ENCODE data around the gene DSE. TPM values are rescaled to one million over a fixed set of nuclear protein-coding genes. Genes with fewer than 3 reads are reported as not detected.
A peak's percentile ranks its signal among the peaks of the same experiment; 100 is the strongest.

Gene DSE
- total RNA-seq, 1 donor from 2014 or later = 80.5 TPM

GRCh38 chr6:116405652-116406356 is 35.1 kb downstream of the DSE start:
- peaks cover 15% of the 10 kb centered on the region for H3K36me3 Mint-ChIP-seq
- peak overlapping the region; percentile 73 for H3K27ac Mint-ChIP-seq
- peaks cover 55% of the 10 kb centered on the region for H3K4me1 Mint-ChIP-seq (ENCODE audit: unreplicated experiment)
- no peaks in the 10 kb centered on the region for H3K27me3 Mint-ChIP-seq
- TF ChIP-seq, protein P1, sequence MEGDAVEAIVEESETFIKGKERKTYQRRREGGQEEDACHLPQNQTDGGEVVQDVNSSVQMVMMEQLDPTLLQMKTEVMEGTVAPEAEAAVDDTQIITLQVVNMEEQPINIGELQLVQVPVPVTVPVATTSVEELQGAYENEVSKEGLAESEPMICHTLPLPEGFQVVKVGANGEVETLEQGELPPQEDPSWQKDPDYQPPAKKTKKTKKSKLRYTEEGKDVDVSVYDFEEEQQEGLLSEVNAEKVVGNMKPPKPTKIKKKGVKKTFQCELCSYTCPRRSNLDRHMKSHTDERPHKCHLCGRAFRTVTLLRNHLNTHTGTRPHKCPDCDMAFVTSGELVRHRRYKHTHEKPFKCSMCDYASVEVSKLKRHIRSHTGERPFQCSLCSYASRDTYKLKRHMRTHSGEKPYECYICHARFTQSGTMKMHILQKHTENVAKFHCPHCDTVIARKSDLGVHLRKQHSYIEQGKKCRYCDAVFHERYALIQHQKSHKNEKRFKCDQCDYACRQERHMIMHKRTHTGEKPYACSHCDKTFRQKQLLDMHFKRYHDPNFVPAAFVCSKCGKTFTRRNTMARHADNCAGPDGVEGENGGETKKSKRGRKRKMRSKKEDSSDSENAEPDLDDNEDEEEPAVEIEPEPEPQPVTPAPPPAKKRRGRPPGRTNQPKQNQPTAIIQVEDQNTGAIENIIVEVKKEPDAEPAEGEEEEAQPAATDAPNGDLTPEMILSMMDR (conservative IDR thresholded peaks at IDR 0.05) = no peak
- H3K4me3 Mint-ChIP-seq = peak overlapping the region; percentile 61
- H3K9me3 Mint-ChIP-seq = no peaks in the 10 kb centered on the region
- no peak for DNase-seq (ENCODE audit: extremely low spot score, unreplicated experiment)

GRCh38 chr6:116406678-116407345 is 36.1 kb downstream of the DSE start:
- Mint-ChIP-seq H3K27ac (peak overlapping the region; percentile 2), H3K4me3 (peak overlapping the region; percentile 0), H3K9me3 (no peaks in the 10 kb centered on the region), H3K27me3 (no peaks in the 10 kb centered on the region), H3K36me3 (peaks cover 14% of the 10 kb centered on the region), H3K4me1 (ENCODE audit: unreplicated experiment) (peaks cover 59% of the 10 kb centered on the region)
- DNase-seq (ENCODE audit: extremely low spot score, unreplicated experiment) = no peak
- TF ChIP-seq, protein P1 (conservative IDR thresholded peaks at IDR 0.05) = no peak

DNA sequence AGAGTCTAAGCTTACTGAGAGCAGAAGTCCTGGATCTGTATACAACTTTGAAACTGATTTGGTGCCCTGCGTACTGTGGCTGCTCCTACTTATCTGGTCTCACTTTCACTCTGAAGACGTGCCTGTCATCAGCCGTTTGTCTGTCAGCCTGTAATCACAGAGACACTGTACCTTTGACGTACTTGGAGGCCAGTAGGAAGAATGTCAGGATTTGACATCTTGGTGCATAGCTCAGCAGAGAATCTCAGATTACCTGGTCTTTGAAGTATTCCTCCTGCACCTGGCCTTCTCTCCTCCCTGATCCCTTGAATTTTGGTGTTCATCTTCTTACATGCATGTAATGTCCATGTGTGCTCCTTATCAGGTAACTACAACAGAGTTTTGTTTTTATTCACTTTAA is 37.7 kb downstream of the DSE start:
- peak overlapping the region; percentile 19 for H3K4me3 Mint-ChIP-seq
- TF ChIP-seq, protein P1 (conservative IDR thresholded peaks at IDR 0.05) = no peak
- H3K36me3 Mint-ChIP-seq = peaks cover 17% of the 10 kb centered on the region
- H3K4me1 Mint-ChIP-seq (ENCODE audit: unreplicated experiment) = peaks cover 62% of the 10 kb centered on the region
- no peak for DNase-seq (ENCODE audit: extremely low spot score, unreplicated experiment)
- peak overlapping the region; percentile 18 for H3K27ac Mint-ChIP-seq
- no peaks in the 10 kb centered on the region for H3K27me3 Mint-ChIP-seq
- no peaks in the 10 kb centered on the region for H3K9me3 Mint-ChIP-seq

GRCh38 chr6:116409756-116410155 is 39.0 kb downstream of the DSE start:
- H3K4me1 Mint-ChIP-seq (ENCODE audit: unreplicated experiment) = peaks cover 58% of the 10 kb centered on the region
- no peak overlapping the region for H3K4me3 Mint-ChIP-seq
- TF ChIP-seq, protein P1 (conservative IDR thresholded peaks at IDR 0.05) = no peak
- DNase-seq (ENCODE audit: extremely low spot score, unreplicated experiment) = no peak
- H3K9me3 Mint-ChIP-seq = no peaks in the 10 kb centered on the region
- H3K27me3 Mint-ChIP-seq = no peaks in the 10 kb centered on the region
- no peak overlapping the region for H3K27ac Mint-ChIP-seq
- H3K36me3 Mint-ChIP-seq = peaks cover 21% of the 10 kb centered on the region

- Mint-ChIP-seq H3K4me1 (ENCODE audit: unreplicated experiment) (peaks cover 60% of the 10 kb centered on the region), H3K9me3 (no peaks in the 10 kb centered on the region), H3K27ac (no peak overlapping the region), H3K36me3 (peaks cover 27% of the 10 kb centered on the region), H3K27me3 (no peaks in the 10 kb centered on the region), H3K4me3 (peak overlapping the region; percentile 30)
- no peak for DNase-seq (ENCODE audit: extremely low spot score, unreplicated experiment)
- TF ChIP-seq, protein P1 (conservative IDR thresholded peaks at IDR 0.05) = no peak
Measured at GRCh38 chr6:116411284-116411623, 40.5 kb downstream of the DSE start.

Data from type B pancreatic cell (in vitro differentiated cells).